Measurements from ENCODE around the gene RAPGEF5.

Gene RAPGEF5

GRCh38 chr7:22346383-22347107, 10.4 kb downstream of the RAPGEF5 start:
- no peak for TF ChIP-seq ZFX (IDR thresholded peaks at IDR 0.05)
- no peak for TF ChIP-seq CTCF (conservative IDR thresholded peaks at IDR 0.05)
- H3K27ac ChIP-seq = no peak overlapping the region

DNA sequence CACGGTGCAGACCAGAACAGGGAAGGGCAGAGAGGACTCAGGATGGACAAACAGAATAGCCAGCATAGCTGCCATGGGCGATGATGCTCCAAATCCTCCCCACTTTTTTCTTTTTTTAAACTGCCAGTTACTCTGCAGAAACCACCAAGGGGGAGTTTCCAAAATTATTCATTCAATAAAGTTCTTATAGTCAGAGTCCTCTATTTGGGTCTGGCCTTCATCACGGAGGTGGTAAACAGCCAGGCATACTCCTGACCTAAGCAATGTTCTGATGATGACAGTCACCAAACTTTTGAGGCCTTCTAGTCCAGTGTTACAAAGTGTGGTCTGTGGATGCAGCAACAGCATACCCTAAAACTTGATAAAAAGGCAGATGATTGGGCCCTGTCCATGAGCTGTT, 12.3 kb downstream of the RAPGEF5 start:
- no peak overlapping the region for H3K27ac ChIP-seq

GRCh38 chr7:22343612-22344011, 13.3 kb downstream of the RAPGEF5 start:
- TF ChIP-seq CTCF (conservative IDR thresholded peaks at IDR 0.05) (no peak), ZFX (IDR thresholded peaks at IDR 0.05) (no peak)

More for the DNA sequence above, 12.3 kb downstream of the RAPGEF5 start:
- TF ChIP-seq ZFX (IDR thresholded peaks at IDR 0.05) = no peak
- no peak for TF ChIP-seq CTCF (conservative IDR thresholded peaks at IDR 0.05)

DNA sequence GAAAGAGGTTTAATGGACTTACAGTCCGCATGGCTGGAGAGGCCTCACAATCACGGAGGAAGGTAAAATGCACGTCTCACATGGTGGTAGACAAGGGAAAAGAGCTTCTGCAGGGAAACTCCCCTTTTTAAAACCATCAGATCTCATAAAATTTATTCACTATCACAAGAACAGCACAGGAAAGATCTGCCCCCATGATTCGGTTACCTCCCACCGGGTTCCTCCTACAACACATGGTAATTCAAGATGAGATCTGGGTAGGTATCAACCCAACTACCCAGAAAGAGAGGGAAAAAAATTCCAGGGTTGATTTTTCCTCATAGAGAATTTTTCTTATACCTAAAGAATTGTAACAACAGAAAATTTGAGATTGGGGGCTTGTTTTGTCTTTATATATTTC, 13.9 kb downstream of the RAPGEF5 start:
- TF ChIP-seq ZFX (IDR thresholded peaks at IDR 0.05) (no peak), CTCF (conservative IDR thresholded peaks at IDR 0.05) (no peak)
- H3K27ac ChIP-seq = no peak overlapping the region

More at GRCh38 chr7:22343612-22344011, 13.3 kb downstream of the RAPGEF5 start:
- H3K27ac ChIP-seq = no peak overlapping the region

GRCh38 chr7:22339725-22340390, 17.1 kb downstream of the RAPGEF5 start:
- H3K27ac ChIP-seq = no peak overlapping the region
- TF ChIP-seq ZFX (IDR thresholded peaks at IDR 0.05) (no peak), CTCF (conservative IDR thresholded peaks at IDR 0.05) (no peak)

DNA sequence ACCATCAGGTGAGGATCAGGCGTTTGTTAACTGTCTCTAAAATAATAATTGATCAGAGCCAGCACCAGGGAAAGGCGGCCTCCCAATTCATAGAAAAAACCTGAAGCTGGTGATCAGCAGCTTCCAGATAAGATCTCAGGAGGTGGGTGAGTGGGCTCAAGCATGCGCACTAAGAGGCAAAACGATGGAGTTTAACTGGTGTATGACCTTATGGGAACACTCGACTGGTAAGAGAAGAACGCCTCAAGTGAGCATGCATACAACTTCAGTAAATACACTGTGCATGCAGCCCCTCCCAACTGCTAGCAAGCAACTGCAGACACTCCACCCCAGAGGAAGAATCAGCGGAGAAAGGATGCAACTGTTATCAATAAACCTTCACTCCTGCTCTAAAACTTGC, 18.1 kb downstream of the RAPGEF5 start:
- H3K27ac ChIP-seq = no peak overlapping the region
- TF ChIP-seq ZFX (IDR thresholded peaks at IDR 0.05) (no peak), CTCF (conservative IDR thresholded peaks at IDR 0.05) (no peak)

DNA sequence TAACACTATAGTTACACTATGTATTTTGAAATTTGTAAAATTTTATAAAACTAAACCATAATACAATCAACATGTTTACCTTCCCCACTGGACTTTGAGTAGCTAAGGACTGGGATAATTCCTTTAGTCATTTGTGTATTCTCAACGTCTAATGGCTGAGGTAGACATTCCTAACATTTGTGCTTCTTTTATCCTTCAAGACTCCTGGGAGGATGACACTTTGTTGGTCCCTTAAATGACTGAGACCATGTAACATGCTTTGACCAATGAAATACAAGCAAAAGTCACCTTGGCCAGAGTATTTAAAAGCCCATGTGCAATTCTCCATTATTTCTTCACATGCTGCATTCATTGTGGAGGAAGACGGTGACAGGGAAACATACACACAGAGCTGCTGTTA, 18.5 kb downstream of the RAPGEF5 start:
- TF ChIP-seq ZFX (IDR thresholded peaks at IDR 0.05) (no peak), CTCF (conservative IDR thresholded peaks at IDR 0.05) (no peak)

More for the DNA sequence above, 18.5 kb downstream of the RAPGEF5 start:
- no peak overlapping the region for H3K27ac ChIP-seq

All from C4-2B (cell line).